Activated CD8-positive, alpha-beta memory T cell treated with anti-CD3 and anti-CD28 coated beads, Interleukin-2, amount 50 U/mL, for 4 hours (primary cell): Measurements from ENCODE around the gene BTBD16.

ENCODE experiments used
- DNase-seq: peaks from one replicate; pipeline ENCODE4 v3.0.0-alpha.2; 2020

Gene BTBD16

GRCh38 chr10:122276611-122277208 is 5.6 kb downstream of the BTBD16 start:
- no peak for DNase-seq

- no peak for DNase-seq
Observed at GRCh38 chr10:122277526-122278136, 6.5 kb downstream of the BTBD16 start.

GRCh38 chr10:122279725-122280141 is 8.6 kb downstream of the BTBD16 start:
- DNase-seq, result no peak

- no peak for DNase-seq
Observed at GRCh38 chr10:122280156-122280555, 9.1 kb downstream of the BTBD16 start.

- DNase-seq, result no peak
Observed at GRCh38 chr10:122281018-122281626, 10.0 kb downstream of the BTBD16 start.

- DNase-seq, result no peak
Observed at GRCh38 chr10:122281751-122282150, 10.7 kb downstream of the BTBD16 start.

GRCh38 chr10:122282253-122282671 is 11.2 kb downstream of the BTBD16 start:
- DNase-seq, result no peak

- DNase-seq, result no peak
Observed at GRCh38 chr10:122282909-122283308, 11.8 kb downstream of the BTBD16 start.

GRCh38 chr10:122285506-122286444 is 14.7 kb downstream of the BTBD16 start:
- DNase-seq, result no peak

- DNase-seq, result no peak
Observed at GRCh38 chr10:122286867-122287266, 15.8 kb downstream of the BTBD16 start.

- DNase-seq, result no peak
Observed at GRCh38 chr10:122287570-122287969, 16.5 kb downstream of the BTBD16 start.

- no peak for DNase-seq
Observed at GRCh38 chr10:122288262-122288661, 17.2 kb downstream of the BTBD16 start.

- DNase-seq, result no peak
Observed at GRCh38 chr10:122288917-122289316, 17.8 kb downstream of the BTBD16 start.

GRCh38 chr10:122290334-122290733 is 19.2 kb downstream of the BTBD16 start:
- DNase-seq, result no peak

GRCh38 chr10:122290833-122291532 is 19.9 kb downstream of the BTBD16 start:
- no peak for DNase-seq

- no peak for DNase-seq
Observed at GRCh38 chr10:122291739-122292138, 20.6 kb downstream of the BTBD16 start.

- DNase-seq, result no peak
Observed at GRCh38 chr10:122292376-122292775, 21.3 kb downstream of the BTBD16 start.

GRCh38 chr10:122293156-122293960 is 22.3 kb downstream of the BTBD16 start:
- no peak for DNase-seq

GRCh38 chr10:122293961-122294380 is 22.9 kb downstream of the BTBD16 start:
- no peak for DNase-seq

GRCh38 chr10:122294511-122295450 is 23.7 kb downstream of the BTBD16 start:
- no peak for DNase-seq

GRCh38 chr10:122295451-122295809 is 24.3 kb downstream of the BTBD16 start:
- DNase-seq, result no peak
